Chondrocyte (in vitro differentiated cells): ENCODE measurements around the gene CORO1C. TPM values are rescaled to one million over a fixed set of nuclear protein-coding genes. Genes with fewer than 3 reads are reported as not detected.
A peak's percentile ranks its signal among the peaks of the same experiment; 100 is the strongest.

Experiments
- DNase-seq: peaks from one replicate; pipeline ENCODE4 v3.0.0; 2021; ENCODE audit warnings: mixed read lengths, low spot score
- H3K27ac Mint-ChIP-seq: one replicate; pipeline ENCODE4 v1.8.0; 2021; ENCODE audit warnings: mild to moderate bottlenecking, moderate library complexity, mixed read lengths; ENCODE audit not compliant: unreplicated experiment
- H3K27me3 Mint-ChIP-seq: 2 replicates; pipeline ENCODE4 v1.8.0; 2021; ENCODE audit warnings: low read depth, mixed read lengths
- H3K36me3 Mint-ChIP-seq: 2 replicates; pipeline ENCODE4 v1.8.0; 2021; ENCODE audit warnings: low read depth, mixed read lengths
- H3K4me1 Mint-ChIP-seq: 2 replicates; pipeline ENCODE4 v1.8.0; 2021; ENCODE audit warnings: low read depth, mild to moderate bottlenecking, mixed read lengths
- H3K4me3 Mint-ChIP-seq: one replicate; pipeline ENCODE4 v1.8.0; 2021; ENCODE audit warnings: mild to moderate bottlenecking, moderate library complexity, mixed read lengths; ENCODE audit not compliant: unreplicated experiment
- H3K9me3 Mint-ChIP-seq: 2 replicates; pipeline ENCODE4 v1.8.0; 2021; ENCODE audit warnings: low read depth, mixed read lengths
- CTCF ChIP-seq: fragments of 200-600 bp; sonication (generic); IDR thresholded peaks from 2 replicates; pipeline ENCODE4 v1.5.0; 2021; ENCODE audit warnings: antibody characterized with exemption, mild to moderate bottlenecking, moderate library complexity
- total RNA-seq: library from RNA; stranded (reverse); gene quantifications from 3 replicates; pipeline ENCODE4 v1.2.1, GENCODE V29; 2021

CORO1C gene
- total RNA-seq, 1 donor from 2014 or later, result 336 TPM

GRCh38 chr12:108714866-108715265 is 16.5 kb downstream of the CORO1C start:
- Mint-ChIP-seq H3K27ac (peak overlapping the region; percentile 30), H3K9me3 (no peaks in the 10 kb centered on the region), H3K36me3 (peaks cover 2% of the 10 kb centered on the region), H3K4me3 (no peak overlapping the region), H3K27me3 (no peaks in the 10 kb centered on the region), H3K4me1 (peaks cover 76% of the 10 kb centered on the region)
- TF ChIP-seq CTCF, result no peak
- no peak for DNase-seq

- H3K36me3 Mint-ChIP-seq, result peaks cover 2% of the 10 kb centered on the region
- no peaks in the 10 kb centered on the region for H3K27me3 Mint-ChIP-seq
- no peaks in the 10 kb centered on the region for H3K9me3 Mint-ChIP-seq
- no peak overlapping the region for H3K4me3 Mint-ChIP-seq
- no peak for TF ChIP-seq CTCF
- H3K27ac Mint-ChIP-seq, result peak overlapping the region; percentile 71
- peaks cover 71% of the 10 kb centered on the region for H3K4me1 Mint-ChIP-seq
- DNase-seq, result no peak
These were observed 17.8 kb downstream of the CORO1C start for GRCh38 chr12:108713471-108713870.

- H3K36me3 Mint-ChIP-seq, result peaks cover 2% of the 10 kb centered on the region
- no peaks in the 10 kb centered on the region for H3K27me3 Mint-ChIP-seq
- H3K9me3 Mint-ChIP-seq, result no peaks in the 10 kb centered on the region
- no peak for DNase-seq
- H3K4me1 Mint-ChIP-seq, result peaks cover 66% of the 10 kb centered on the region
- no peak overlapping the region for H3K4me3 Mint-ChIP-seq
- H3K27ac Mint-ChIP-seq, result no peak overlapping the region
- no peak for TF ChIP-seq CTCF
These were observed 18.5 kb downstream of the CORO1C start for GRCh38 chr12:108712925-108713203.

GRCh38 chr12:108712165-108712924 is 19.0 kb downstream of the CORO1C start:
- Mint-ChIP-seq H3K36me3 (peaks cover 1% of the 10 kb centered on the region), H3K9me3 (no peaks in the 10 kb centered on the region), H3K4me3 (peak overlapping the region; percentile 12), H3K27me3 (no peaks in the 10 kb centered on the region), H3K4me1 (peaks cover 66% of the 10 kb centered on the region), H3K27ac (peak overlapping the region; percentile 64)
- DNase-seq, result no peak
- no peak for TF ChIP-seq CTCF

- Mint-ChIP-seq H3K36me3 (no peaks in the 10 kb centered on the region), H3K4me3 (no peak overlapping the region), H3K9me3 (no peaks in the 10 kb centered on the region), H3K4me1 (peaks cover 66% of the 10 kb centered on the region), H3K27ac (peak overlapping the region; percentile 64), H3K27me3 (no peaks in the 10 kb centered on the region)
- no peak for TF ChIP-seq CTCF
- no peak for DNase-seq
These were observed 19.7 kb downstream of the CORO1C start for GRCh38 chr12:108711489-108712164.
